ENCODE results near the gene FRG1.
"Not testable (repeated sequence)": the region's sequence is repeated elsewhere in the genome, so short reads cannot be mapped to it uniquely, and the experiment has no call there.

Gene FRG1

DNA sequence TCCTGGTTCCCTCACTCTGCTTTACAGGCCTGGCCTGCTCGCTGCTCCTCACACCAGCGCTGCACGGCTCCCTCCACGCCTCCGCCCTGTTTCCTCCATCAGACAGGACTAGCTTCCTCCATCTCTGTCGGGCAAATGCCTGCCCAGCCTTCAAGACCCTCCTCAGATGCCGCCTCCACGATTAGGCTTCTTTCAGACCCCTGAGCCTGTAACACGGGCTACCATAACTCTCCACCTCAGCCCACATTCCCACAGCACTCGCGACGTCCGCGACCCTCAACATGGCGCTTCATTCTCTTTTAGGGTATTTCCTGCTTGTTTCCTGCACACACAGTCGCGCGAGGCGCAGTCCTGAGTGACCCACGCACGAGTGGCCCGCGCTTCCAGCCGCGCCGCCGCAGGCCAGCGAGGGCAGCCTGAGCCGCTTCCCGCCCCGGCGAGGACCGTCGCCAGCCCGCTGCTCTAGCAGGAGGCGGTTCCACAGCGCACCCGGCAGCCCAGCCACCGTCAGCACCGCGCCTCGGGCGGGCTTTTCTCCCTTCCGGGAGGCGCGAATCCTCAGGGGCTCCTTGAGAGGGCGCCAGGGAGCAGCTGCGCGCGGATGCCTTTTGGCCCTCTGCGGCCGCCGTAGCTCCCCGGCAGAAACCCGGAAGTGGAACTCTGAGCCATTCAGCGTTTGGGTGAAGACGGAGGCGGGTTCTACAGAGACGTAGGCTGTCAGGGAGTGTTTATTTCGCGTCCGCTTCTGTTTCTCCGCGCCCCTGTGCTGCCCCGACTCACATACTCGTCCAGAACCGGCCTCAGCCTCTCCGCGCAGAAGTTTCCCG is at the start of gene FRG1:
Gene FRG1 (plus strand): TSS at position 695 of the 827 bp plus-strand sequence. CDS start 138 bp downstream, outside the sequence.
- DNase-seq: peak; percentile 47

- DNase-seq: no peak
Measured at GRCh38 chr4:189897667-189898066, 43.0 kb upstream of the FRG1 start.

DNA sequence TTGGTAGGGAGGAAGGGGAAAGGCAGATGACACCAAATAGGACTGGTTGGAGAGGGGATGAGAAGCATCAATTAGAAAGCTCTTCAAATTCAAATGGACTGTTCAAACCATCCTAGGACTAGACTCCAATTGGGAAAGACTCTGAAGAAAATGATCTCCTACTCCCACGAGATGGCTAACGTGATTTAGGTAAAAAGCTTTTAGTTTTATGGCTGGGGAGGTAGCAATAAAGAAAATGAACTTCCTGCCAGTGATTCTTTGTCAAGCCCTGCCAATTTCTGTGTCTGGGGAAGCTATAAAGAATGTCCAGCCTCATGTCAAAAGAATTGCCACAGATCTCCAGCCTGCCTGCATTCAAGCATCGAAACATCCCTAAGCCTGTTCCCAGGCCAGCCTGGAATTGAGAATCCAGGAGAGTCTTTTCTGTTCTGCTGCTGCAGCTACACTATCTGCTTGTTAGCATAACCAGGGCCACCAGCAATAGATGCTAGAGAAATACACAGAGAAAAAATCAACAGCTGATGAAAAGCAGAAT is 41.1 kb upstream of the FRG1 start:
- not testable (repeated sequence) for DNase-seq

DNA sequence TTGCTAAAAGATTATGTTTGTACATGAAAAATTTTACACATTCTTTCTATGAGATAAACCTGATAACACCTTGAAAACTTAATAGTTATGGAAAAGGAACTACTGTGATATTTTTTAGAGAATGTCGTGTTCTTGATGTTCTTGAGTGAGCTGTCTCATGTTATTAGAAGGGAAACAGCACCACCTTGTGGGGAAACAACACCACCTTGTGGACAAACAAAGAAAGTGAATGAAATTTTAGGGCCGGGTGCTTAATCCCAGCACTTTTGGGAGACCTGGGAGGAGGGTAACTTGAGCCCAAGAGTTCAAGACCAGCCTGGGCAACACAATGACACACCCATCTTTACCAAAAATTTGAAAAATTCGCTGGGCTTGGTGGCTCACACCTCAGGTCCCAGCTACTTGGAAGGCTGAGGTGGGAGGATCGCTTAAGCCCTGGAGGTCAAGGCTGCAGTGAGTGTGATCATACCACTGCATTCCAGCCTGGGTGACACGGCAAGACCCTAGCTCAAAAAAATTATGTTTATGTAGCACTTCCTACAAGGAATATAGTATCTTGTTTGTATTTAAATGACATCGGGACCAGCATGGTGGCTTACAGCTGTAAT is 36.1 kb upstream of the FRG1 start:
- peak; percentile 32 for DNase-seq

- DNase-seq: no peak
Measured at GRCh38 chr4:189912170-189912569, 28.5 kb upstream of the FRG1 start.

DNA sequence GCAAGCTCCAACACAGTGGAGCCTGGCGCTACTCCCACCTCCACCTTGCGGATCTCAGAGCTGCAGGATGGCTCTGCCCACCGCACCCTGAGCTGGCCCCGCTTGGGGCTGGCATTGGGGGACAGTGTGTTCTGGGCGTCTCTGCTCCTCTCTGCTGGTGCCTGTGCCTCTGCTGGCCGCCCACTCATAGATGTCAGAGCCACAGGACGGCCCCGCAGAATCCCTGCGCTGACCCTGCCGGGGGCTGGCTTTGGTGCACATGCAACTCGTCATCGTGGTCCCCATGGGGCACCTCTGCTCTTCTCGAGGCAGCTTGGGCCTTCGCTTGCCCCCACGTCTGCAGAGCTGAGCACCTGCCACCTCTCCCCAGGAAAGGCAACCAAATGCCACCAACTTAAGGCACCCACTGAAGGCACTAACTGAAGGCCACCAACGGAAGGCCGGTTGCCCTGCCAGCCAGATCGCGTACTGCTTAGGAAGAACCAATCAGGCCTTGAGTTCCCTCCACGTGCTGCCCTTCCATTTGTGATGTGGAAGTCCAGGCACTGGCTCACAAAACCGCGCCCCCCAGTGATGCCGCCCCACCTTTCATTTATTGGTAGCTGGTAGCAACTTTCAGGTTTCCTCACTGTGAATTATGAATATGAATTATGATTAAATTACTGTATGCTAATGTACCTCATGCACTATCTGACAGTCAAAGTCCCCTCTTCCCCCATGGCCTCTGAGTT is 23.3 kb upstream of the FRG1 start:
- no peak for DNase-seq

DNA sequence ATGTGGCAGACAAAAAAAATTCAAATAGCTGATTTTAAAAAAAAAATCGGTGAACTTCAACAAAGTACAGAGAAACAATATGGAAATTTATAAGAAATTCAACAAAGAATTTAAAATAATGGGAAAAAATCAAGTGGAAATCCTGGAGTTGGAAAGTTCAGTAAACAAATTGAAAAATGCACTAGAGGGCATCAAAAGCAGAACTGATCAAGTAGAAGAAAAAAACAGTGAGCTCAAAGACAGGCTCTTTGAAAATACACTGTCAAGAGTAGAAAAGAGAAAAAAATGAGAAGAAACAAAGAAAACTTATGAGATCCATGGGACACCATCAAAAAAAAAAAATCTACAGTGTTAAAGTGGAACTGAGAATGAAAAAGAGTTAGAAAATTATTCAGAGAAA is 19.6 kb upstream of the FRG1 start:
- DNase-seq: no peak

DNA sequence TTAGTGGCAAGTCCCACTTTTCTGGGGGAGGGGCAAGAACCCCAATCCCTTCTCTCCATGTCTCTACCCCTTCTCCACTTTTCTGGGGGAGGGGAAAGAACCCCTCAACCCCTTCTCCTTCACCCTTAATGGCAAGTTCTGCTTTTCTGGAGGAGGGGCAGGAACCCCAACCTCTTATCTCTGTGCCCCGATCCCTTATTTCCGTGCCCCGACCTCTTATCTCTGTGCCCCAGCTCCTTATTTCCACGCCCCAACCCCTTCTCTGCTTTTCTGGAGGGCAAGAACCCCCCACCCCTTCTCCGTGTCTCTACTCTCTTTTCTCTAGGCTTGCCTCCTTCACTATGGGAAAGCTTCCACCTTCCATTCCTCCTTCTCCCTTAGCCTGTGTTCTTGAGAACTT is 13.9 kb upstream of the FRG1 start:
- DNase-seq: not testable (repeated sequence)

- DNase-seq: no peak
Measured at GRCh38 chr4:189941005-189941450, 356 bp downstream of the FRG1 start.

DNA sequence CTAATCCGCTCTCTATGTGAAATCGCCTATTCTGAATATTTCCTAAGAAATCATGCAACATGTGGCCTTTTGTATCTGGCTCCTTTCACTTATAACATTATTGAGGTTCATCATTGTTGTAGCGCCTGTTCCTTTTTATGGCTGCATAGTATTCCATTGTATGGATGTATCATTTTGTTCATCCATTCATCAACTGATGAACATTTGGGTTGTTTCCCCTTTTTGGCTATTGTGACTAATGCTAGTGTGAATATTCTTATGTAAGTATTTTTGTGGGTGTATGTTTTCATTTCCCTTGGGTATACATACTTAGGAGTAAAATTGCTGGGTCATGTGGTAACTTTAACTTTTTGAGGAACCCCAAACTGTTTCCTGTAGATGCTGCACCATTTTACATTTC is 1.7 kb downstream of the FRG1 start:
- not testable (repeated sequence) for DNase-seq

DNA sequence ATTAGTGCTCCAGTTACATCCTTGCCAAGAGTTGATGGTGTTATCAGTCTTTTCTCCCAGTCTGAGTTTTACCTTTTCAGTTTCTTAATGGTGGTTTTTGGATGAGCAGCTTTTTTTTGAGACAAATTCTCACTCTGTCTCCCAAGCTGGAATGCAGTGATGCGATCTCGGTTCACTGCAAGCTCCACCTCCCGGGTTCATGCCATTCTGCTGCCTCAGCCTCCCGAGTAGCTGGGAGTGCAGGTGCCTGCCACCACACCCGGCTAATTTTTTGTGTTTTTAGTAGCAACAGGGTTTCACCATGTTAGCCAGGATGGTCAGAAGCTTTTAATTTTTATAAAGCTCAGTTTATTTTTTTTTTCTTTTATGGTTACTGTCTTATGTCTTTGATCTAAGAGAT is 3.4 kb downstream of the FRG1 start:
- DNase-seq: not testable (repeated sequence)

GRCh38 chr4:189946906-189947305 is 6.2 kb downstream of the FRG1 start:
- not testable (repeated sequence) for DNase-seq

- DNase-seq: not testable (repeated sequence)
Measured at GRCh38 chr4:189948486-189948885, 7.8 kb downstream of the FRG1 start.

GRCh38 chr4:189969291-189969690 is 28.6 kb downstream of the FRG1 start:
- DNase-seq: not testable (repeated sequence)

DNA sequence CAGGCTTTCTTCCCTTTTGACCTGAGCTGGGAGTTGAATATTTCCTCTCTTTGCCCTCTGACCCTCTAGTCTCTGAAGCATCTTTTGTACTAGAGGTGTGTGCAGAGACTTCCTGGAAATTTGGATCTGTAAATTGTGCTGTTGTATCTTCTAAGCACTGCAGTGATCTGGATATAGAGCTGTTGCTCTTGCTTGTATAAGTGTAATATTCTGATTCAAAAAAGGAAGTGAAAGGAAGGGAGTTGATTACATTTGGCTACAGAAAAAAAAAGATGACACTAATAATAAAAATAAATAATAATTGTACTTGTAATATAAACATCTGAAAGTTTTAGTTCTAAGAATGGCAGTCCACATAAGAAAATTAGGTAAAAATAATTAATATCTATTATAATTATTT is 33.0 kb downstream of the FRG1 start:
- DNase-seq: no peak

DNA sequence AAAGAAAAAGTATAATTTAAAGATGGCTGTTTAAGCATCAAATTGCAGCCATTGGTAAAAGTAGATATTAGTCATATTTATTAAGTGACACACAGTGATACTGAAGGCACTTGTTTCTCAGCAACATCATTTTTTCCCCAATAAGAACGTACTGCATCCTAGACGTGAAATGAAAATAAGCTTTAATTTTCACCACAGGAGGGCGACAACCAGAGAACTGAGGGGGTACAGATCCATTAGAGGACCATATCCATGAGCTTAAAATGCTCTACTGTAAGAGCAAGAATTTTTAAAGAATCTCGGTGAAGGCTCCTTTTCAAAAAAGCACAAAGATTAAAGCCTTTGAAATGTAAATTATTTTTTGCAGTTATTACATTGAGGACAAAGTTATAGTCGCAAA is 33.4 kb downstream of the FRG1 start:
- no peak for DNase-seq

- no peak for DNase-seq
Measured at GRCh38 chr4:189979196-189980047, 38.8 kb downstream of the FRG1 start.

- not testable (repeated sequence) for DNase-seq
Measured at GRCh38 chr4:189980292-189980691, 39.6 kb downstream of the FRG1 start.

- no peak for DNase-seq
Measured at GRCh38 chr4:189981970-189982369, 41.3 kb downstream of the FRG1 start.

DNA sequence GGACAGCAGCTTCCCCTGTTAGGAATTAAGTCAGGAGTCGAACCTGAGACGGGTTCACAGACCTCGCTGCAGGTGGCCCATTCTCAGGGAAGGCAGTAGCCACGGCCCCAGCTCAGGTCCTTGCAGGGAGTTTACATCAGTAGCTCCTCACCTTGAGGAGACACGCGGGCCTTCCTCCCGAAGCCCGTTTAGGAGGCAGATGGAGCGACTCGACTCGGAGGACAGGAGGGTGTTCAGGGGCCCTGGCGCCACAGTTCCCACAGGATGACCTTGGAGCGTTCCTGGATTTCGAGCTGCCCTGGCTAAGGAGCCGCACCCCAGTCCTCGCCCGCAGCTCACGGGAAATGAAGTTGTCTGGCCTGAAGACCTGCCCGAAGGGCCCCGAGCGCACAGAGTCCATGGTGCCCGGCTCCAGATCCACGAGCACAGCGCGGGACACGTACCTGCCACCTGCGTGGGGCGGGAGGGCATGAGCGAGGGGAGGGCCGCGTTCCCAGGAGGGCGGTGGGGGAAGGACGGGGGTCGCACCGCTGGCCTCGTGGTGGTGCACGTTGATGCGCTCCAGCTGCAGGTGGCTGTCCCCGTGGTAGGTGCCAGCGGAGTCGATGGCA is 43.3 kb downstream of the FRG1 start:
- DNase-seq: not testable (repeated sequence)

DNA sequence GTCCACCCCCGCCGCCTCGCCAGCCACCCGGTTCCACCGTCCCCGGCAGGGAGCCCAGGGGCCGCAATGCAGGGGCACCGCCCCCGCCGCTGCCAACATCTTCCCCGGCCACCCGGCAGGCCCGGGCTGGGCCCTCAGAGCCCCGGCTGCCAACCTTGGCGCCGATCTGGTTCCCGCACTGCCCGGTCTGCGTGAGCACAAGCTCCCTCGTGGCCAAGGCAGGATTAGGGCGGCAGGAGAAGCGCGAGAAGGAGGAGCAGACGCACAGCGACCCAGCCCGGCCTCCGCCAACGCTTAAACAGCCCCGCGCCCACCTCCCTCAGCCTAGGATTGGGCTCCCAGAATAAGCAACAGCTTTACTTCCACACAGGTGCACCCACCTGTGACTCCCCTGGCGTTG is 44.0 kb downstream of the FRG1 start:
- not testable (repeated sequence) for DNase-seq
